Activated gamma-delta T cell treated with anti-CD3 and anti-CD28 coated beads, Interleukin-2, amount 50 U/mL, for 16 hours (primary cell): ENCODE measurements around the gene BICDL2.

Experiments used
- DNase-seq: peaks from one replicate; pipeline ENCODE4 v3.0.0-alpha.2; 2020; ENCODE audit warnings: low read depth

Gene BICDL2

GRCh38 chr16:2983706-2984136 is 53.0 kb downstream of the BICDL2 start:
- DNase-seq: peak; percentile 45

GRCh38 chr16:2982402-2982801 is 54.3 kb downstream of the BICDL2 start:
- no peak for DNase-seq

GRCh38 chr16:2981899-2982250 is 54.9 kb downstream of the BICDL2 start:
- DNase-seq: no peak

- no peak for DNase-seq
These were observed 55.4 kb downstream of the BICDL2 start for GRCh38 chr16:2981177-2981898.

GRCh38 chr16:2980227-2981176 is 56.2 kb downstream of the BICDL2 start, which contains the start of gene PKMYT1:
PKMYT1 (minus strand) TSS chr16:2980446; CDS start chr16:2979657, 789 bp downstream.
- DNase-seq: peak; percentile 89

- no peak for DNase-seq
These were observed 57.0 kb downstream of the BICDL2 start for GRCh38 chr16:2979669-2980226.
